B cell (primary cell): Measurements from ENCODE around the gene ARL6IP1. TPM values are rescaled to one million over a fixed set of nuclear protein-coding genes. Genes with fewer than 3 reads are reported as not detected.

Experiments used
- ATAC-seq: fragments of 200-7000 bp; cut with Tn5 transposase; one replicate; pipeline ENCODE4 v1.10.0; 2021; ENCODE audit warnings: low read depth, mild to moderate bottlenecking, moderate number of reproducible peaks, moderate library complexity
- CTCF ChIA-PET: fragments of 350-600 bp; sonication (Branson Sonifier 250); formaldehyde crosslinking; loops from one replicate; lab custom pipeline; 2021; ENCODE audit warnings: antibody characterized with exemption, inconsistent platforms; lab: Charles Lee
- POLR2A ChIA-PET: fragments of 350-600 bp; sonication (Branson Sonifier 250); formaldehyde crosslinking; loops from one replicate; lab custom pipeline; 2021; ENCODE audit warnings: antibody characterized with exemption; lab: Charles Lee
- DNase-seq: peaks from one replicate; pipeline ENCODE4 v3.0.0; 2013
- H2AFZ ChIP-seq: 2 replicates; pipeline ENCODE4 v1.6.1; 2012; ENCODE audit warnings: mild to moderate bottlenecking, low read depth, low read length; ENCODE audit not compliant: insufficient read depth, poor library complexity, severe bottlenecking
- H3K27ac ChIP-seq, 2 donors: 1 replicate in 1 of 2; 2 replicates in 1 of 2; pipeline ENCODE4 v1.5.1; 2012 to 2013; ENCODE audit warnings: low read length in 2 of 2, mild to moderate bottlenecking in 2 of 2, moderate library complexity in 1 of 2
- H3K27me3 ChIP-seq, 4 experiments: fragments of 200-600 bp in 1 of 4; sonication (generic) in 1 of 4; replicated peaks in 1 of 4; 1 replicate in 2 of 4; 2 replicates in 2 of 4; pipeline versions ENCODE4 v1.6.1 to v1.7.0; 2013 to 2016; ENCODE audit warnings: low read length in 3 of 4, mild to moderate bottlenecking in 2 of 4, mixed read lengths in 1 of 4, moderate library complexity in 1 of 4; ENCODE audit not compliant: insufficient read depth in 4 of 4, control insufficient read depth in 3 of 4; ENCODE audit errors: control extremely low read depth in 1 of 4
- H3K36me3 ChIP-seq, 2 experiments: replicated peaks in 1 of 2; 1 replicate in 1 of 2; 2 replicates in 1 of 2; pipeline versions ENCODE4 v1.6.1 to v1.7.1; 2013; ENCODE audit warnings: low read length in 1 of 2; ENCODE audit not compliant: insufficient read depth in 2 of 2, control insufficient read depth in 1 of 2; ENCODE audit errors: control extremely low read depth in 1 of 2, extremely low read depth in 1 of 2
- H3K4me1 ChIP-seq, 2 donors: fragments of 200-600 bp in 1 of 2; sonication (generic) in 1 of 2; 1 replicate in 1 of 2; 2 replicates in 1 of 2; pipeline versions ENCODE4 v1.5.1 to v1.6.1; 2013 to 2017; ENCODE audit warnings: low read length in 2 of 2; ENCODE audit not compliant: control insufficient read depth in 2 of 2, insufficient read depth in 2 of 2
- H3K4me2 ChIP-seq: replicated peaks from 2 replicates; pipeline ENCODE3; 2012; ENCODE audit warnings: mild to moderate bottlenecking, low read depth, low read length; ENCODE audit not compliant: poor library complexity, severe bottlenecking
- H3K4me3 ChIP-seq, 5 experiments: fragments of 200-600 bp in 1 of 5; sonication (generic) in 1 of 5; 1 replicate in 3 of 5; 2 replicates in 2 of 5; pipeline versions ENCODE4 v1.5.1 to v1.7.0; 2011 to 2016; ENCODE audit warnings: low read length in 4 of 5, mild to moderate bottlenecking in 4 of 5, low read depth in 2 of 5, control low read depth in 1 of 5, moderate library complexity in 1 of 5; ENCODE audit not compliant: insufficient read depth in 1 of 5; ENCODE audit errors: control extremely low read depth in 1 of 5, extremely low read depth in 1 of 5
- H3K79me2 ChIP-seq: fragments of 200-600 bp; sonication (generic); one replicate; pipeline ENCODE4 v1.6.0; 2016; ENCODE audit warnings: low read length; ENCODE audit not compliant: control insufficient read depth, insufficient read depth
- H3K9ac ChIP-seq: fragments of 200-600 bp; sonication (generic); 2 replicates; pipeline ENCODE4 v1.6.1; 2017; ENCODE audit warnings: mild to moderate bottlenecking, low read length, moderate library complexity
- H3K9me3 ChIP-seq, 3 donors: one replicate each; pipeline versions ENCODE4 v1.6.1 to v1.7.1; 2013; ENCODE audit warnings: low read length in 2 of 3; ENCODE audit not compliant: control insufficient read depth in 2 of 3, insufficient read depth in 1 of 3; ENCODE audit errors: control extremely low read depth in 1 of 3
- H4K20me1 ChIP-seq: 2 replicates; pipeline ENCODE4 v1.6.0; 2012; ENCODE audit warnings: mild to moderate bottlenecking, low read length; ENCODE audit not compliant: insufficient read depth, control insufficient read depth, poor library complexity, severe bottlenecking
- H3K27ac Mint-ChIP-seq: one replicate; pipeline ENCODE4 v1.8.0; 2021; ENCODE audit warnings: mixed read lengths
- H3K27me3 Mint-ChIP-seq: one replicate; pipeline ENCODE4 v1.8.0; 2021; ENCODE audit warnings: mixed read lengths
- H3K4me1 Mint-ChIP-seq: one replicate; pipeline ENCODE4 v1.8.0; 2021; ENCODE audit warnings: mixed read lengths
- H3K4me3 Mint-ChIP-seq: one replicate; pipeline ENCODE4 v1.8.0; 2021; ENCODE audit warnings: mixed read lengths
- H3K9me3 Mint-ChIP-seq: one replicate; pipeline ENCODE4 v1.8.0; 2022; ENCODE audit warnings: mixed read lengths; ENCODE audit not compliant: insufficient read depth
- EZH2 ChIP-seq: IDR thresholded peaks from 2 replicates; pipeline ENCODE4 v1.6.1; 2012; ENCODE audit warnings: borderline replicate concordance, low read depth, mild to moderate bottlenecking, moderate library complexity, low read length; ENCODE audit not compliant: insufficient read depth, poor library complexity, severe bottlenecking
- WGBS: methylation state at CpG from one replicate; pipeline ENCODE4 v1.1.5; 2013; ENCODE audit warnings: missing lambda C conversion rate; ENCODE audit not compliant: insufficient coverage; 5-methylcytosine and 5-hydroxymethylcytosine counted together
- intact Hi-C: fragments of 100-400 bp; cut with micrococcal nuclease; formaldehyde crosslinking; loops from one replicate; pipeline ENCODE4 v1.10.0; 2022
- polyA plus RNA-seq: library from polyadenylated mRNA; depleted of rRNA; stranded (reverse); fragments of >200 nt; gene quantifications from 2 replicates; pipeline ENCODE4 v1.2.3, GENCODE V29; 2012
- total RNA-seq, 2 donors: library from RNA; stranded (reverse); fragments of 120-200 nt in 1 of 2; gene quantifications; 1 replicate in 1 of 2; 2 replicates in 1 of 2; pipeline versions ENCODE4 v1.2.3 to v1.2.4, GENCODE V29; 2013 to 2022
- TF ChIP-seq, protein P1 (sequence below): fragments of 200-600 bp; IDR thresholded peaks from one replicate; pipeline ENCODE4 v1.8.0; 2022; ENCODE audit warnings: antibody characterized with exemption, mild to moderate bottlenecking

Gene ARL6IP1
- total and polyA plus RNA-seq, 2 donors (not counting 1 experiment from before 2014, with no cell fraction given) = 52.0 to 109 TPM

DNA sequence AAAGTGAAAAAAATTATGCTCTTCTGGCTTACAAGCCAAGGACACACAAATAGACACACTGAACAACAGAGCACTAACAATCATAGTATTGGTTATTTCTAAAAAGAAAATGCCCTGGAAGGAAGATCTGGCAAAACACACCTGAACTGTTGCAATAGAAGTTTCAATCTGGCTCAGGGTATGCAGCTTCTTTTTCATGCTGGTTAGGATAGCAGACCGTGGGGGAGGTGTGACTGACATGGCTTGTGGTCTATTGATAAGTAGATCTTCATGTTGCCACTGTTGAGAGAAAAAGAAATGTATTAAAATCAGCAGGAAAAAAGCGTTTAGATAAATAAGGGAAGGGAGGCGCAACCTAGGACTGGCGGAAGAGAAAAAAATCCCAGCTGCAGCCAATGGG is 26.5 kb upstream of the ARL6IP1 start:
- no peak overlapping the region for H3K27ac Mint-ChIP-seq
- Histone ChIP-seq H4K20me1 (no peaks in the 10 kb centered on the region), H3K4me3 (no peak overlapping the region), H3K4me2 (no peak overlapping the region), H3K9ac (no peak overlapping the region), H3K36me3 (peaks cover 7 to 48% of the 10 kb centered on the region in 2 experiments), H3K27ac (no peak overlapping the region), H3K79me2 (no peaks in the 10 kb centered on the region), H2AFZ (no peak overlapping the region), H3K9me3 (no peaks in the 10 kb centered on the region), H3K27me3 (no peaks in the 10 kb centered on the region), H3K4me1 (no peaks in the 10 kb centered on the region)
- H3K4me3 Mint-ChIP-seq = no peak overlapping the region
- no peak for ATAC-seq
- no peaks in the 10 kb centered on the region for H3K9me3 Mint-ChIP-seq
- POLR2A ChIA-PET = no interaction called here
- no peak for TF ChIP-seq EZH2
- TF ChIP-seq, protein P1, sequence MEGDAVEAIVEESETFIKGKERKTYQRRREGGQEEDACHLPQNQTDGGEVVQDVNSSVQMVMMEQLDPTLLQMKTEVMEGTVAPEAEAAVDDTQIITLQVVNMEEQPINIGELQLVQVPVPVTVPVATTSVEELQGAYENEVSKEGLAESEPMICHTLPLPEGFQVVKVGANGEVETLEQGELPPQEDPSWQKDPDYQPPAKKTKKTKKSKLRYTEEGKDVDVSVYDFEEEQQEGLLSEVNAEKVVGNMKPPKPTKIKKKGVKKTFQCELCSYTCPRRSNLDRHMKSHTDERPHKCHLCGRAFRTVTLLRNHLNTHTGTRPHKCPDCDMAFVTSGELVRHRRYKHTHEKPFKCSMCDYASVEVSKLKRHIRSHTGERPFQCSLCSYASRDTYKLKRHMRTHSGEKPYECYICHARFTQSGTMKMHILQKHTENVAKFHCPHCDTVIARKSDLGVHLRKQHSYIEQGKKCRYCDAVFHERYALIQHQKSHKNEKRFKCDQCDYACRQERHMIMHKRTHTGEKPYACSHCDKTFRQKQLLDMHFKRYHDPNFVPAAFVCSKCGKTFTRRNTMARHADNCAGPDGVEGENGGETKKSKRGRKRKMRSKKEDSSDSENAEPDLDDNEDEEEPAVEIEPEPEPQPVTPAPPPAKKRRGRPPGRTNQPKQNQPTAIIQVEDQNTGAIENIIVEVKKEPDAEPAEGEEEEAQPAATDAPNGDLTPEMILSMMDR = no peak
- intact Hi-C loops = no loop called here
- 100% methylated on average over 2 of the region's 4 CpGs for WGBS
- H3K27me3 Mint-ChIP-seq = no peaks in the 10 kb centered on the region
- DNase-seq = no peak
- CTCF ChIA-PET = no interaction called here
- H3K4me1 Mint-ChIP-seq = no peaks in the 10 kb centered on the region

DNA sequence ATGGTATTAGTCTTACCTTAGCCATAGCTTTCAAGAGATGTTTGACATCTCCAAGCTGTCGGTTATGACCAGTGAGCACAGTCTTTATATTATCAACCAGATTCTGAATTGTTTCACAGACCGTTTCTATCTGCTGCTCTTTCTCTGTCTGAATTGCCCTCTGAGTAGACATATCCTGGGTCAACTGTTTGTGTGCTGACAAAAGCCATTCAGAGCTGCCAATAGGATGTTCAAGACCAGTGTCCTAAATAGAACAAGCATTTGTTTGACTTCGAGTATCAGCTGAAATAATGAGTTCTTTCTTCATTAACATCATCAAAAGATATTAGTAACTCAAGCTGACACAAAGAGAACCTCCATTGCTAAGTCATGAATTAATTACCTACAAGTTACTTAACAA is 14.9 kb upstream of the ARL6IP1 start:
- ChIA-PET POLR2A (interaction anchor here (0.6 kb wide), 1 partner anchor 697 kb away, joined by 3 read pairs; no protein-coding TSS in a partner anchor), CTCF (interaction anchor here (1.4 to 1.5 kb wide), 2 partner anchors 15 to 16 kb away, joined by 4 to 6 read pairs; partner anchors contain the start of gene ARL6IP1)
- H4K20me1 ChIP-seq = no peaks in the 10 kb centered on the region

More for the DNA sequence above, 14.9 kb upstream of the ARL6IP1 start:
- Histone ChIP-seq H3K4me2 (no peak overlapping the region), H3K4me3 (no peak overlapping the region), H3K9me3 (no peaks in the 10 kb centered on the region), H3K36me3 (peaks cover 6 to 78% of the 10 kb centered on the region in 2 experiments), H3K27ac (no peak overlapping the region), H2AFZ (no peak overlapping the region), H3K79me2 (no peaks in the 10 kb centered on the region), H3K4me1 (no peaks in the 10 kb centered on the region), H3K27me3 (no peaks in the 10 kb centered on the region), H3K9ac (no peak overlapping the region)
- no peak for ATAC-seq
- TF ChIP-seq, protein P1 = no peak
- TF ChIP-seq EZH2 = no peak
- no peak for DNase-seq
- WGBS = 89% methylated on average over 2 of the region's 3 CpGs
- Mint-ChIP-seq H3K27ac (no peak overlapping the region), H3K4me1 (peaks cover 5% of the 10 kb centered on the region), H3K4me3 (no peak overlapping the region), H3K27me3 (no peaks in the 10 kb centered on the region), H3K9me3 (no peaks in the 10 kb centered on the region)
- intact Hi-C loops = no loop called here
